Measurements from ENCODE around the gene RIN1.

GRCh38 chr11:66294626-66295620 is 41.3 kb downstream of the RIN1 start:
- TF ChIP-seq CTCF (conservative IDR thresholded peaks at IDR 0.05; ENCODE audit: low read depth in 2 of 2) (no peak), POLR2AphosphoS5 (IDR thresholded peaks at IDR 0.05; ENCODE audit: low read depth) (no peak), EZH2 (IDR thresholded peaks at IDR 0.05; ENCODE audit: low read depth, unreplicated experiment) (no peak), EZH2phosphoT487 (IDR thresholded peaks at IDR 0.05; ENCODE audit: unreplicated experiment) (no peak), STAT1 (IDR thresholded peaks at IDR 0.05; ENCODE audit: unreplicated experiment) (no peak), REST (IDR thresholded peaks at IDR 0.05; ENCODE audit: unreplicated experiment) (no peak)
